ENCODE results near the gene CEP290.

DNA sequence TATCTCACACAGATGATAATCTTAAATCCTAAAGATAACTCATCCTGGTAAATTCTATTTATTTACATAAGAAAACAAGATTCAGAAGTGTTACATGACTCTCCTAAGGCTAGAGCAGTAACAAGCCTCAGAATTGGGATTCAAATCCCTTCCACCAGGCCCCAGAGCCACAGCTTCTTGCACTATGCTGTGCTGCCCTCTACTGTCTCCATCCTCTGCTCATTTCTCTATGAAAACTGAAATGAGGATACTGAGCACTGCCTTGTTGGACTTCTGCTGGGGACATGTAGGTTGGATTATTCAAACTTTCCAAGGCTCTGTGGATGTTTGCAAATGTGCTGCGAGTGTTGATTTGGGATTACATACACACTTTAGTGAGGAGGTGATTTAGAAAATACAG, 89.2 kb downstream of the CEP290 start:
- peak; percentile 54 to 80 for TF ChIP-seq CTCF (conservative IDR thresholded peaks at IDR 0.05; ENCODE audit: low read depth in 2 of 2)
- TF ChIP-seq EZH2 (IDR thresholded peaks at IDR 0.05; ENCODE audit: low read depth, unreplicated experiment): no peak
- TF ChIP-seq, protein P1, sequence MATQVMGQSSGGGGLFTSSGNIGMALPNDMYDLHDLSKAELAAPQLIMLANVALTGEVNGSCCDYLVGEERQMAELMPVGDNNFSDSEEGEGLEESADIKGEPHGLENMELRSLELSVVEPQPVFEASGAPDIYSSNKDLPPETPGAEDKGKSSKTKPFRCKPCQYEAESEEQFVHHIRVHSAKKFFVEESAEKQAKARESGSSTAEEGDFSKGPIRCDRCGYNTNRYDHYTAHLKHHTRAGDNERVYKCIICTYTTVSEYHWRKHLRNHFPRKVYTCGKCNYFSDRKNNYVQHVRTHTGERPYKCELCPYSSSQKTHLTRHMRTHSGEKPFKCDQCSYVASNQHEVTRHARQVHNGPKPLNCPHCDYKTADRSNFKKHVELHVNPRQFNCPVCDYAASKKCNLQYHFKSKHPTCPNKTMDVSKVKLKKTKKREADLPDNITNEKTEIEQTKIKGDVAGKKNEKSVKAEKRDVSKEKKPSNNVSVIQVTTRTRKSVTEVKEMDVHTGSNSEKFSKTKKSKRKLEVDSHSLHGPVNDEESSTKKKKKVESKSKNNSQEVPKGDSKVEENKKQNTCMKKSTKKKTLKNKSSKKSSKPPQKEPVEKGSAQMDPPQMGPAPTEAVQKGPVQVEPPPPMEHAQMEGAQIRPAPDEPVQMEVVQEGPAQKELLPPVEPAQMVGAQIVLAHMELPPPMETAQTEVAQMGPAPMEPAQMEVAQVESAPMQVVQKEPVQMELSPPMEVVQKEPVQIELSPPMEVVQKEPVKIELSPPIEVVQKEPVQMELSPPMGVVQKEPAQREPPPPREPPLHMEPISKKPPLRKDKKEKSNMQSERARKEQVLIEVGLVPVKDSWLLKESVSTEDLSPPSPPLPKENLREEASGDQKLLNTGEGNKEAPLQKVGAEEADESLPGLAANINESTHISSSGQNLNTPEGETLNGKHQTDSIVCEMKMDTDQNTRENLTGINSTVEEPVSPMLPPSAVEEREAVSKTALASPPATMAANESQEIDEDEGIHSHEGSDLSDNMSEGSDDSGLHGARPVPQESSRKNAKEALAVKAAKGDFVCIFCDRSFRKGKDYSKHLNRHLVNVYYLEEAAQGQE (IDR thresholded peaks at IDR 0.05; ENCODE audit: unreplicated experiment): no peak
- TF ChIP-seq EZH2phosphoT487 (IDR thresholded peaks at IDR 0.05; ENCODE audit: unreplicated experiment): no peak
- TF ChIP-seq CREB1 (CRISPR knock-in tag; IDR thresholded peaks at IDR 0.05; ENCODE audit: low read depth): no peak
- no peak for TF ChIP-seq POLR2AphosphoS5 (IDR thresholded peaks at IDR 0.05; ENCODE audit: low read depth)
- TF ChIP-seq ZNF114 (CRISPR knock-in tag; IDR thresholded peaks at IDR 0.05): no peak
- TF ChIP-seq JUNB (IDR thresholded peaks at IDR 0.05; ENCODE audit: unreplicated experiment): no peak
- TF ChIP-seq, protein P2, sequence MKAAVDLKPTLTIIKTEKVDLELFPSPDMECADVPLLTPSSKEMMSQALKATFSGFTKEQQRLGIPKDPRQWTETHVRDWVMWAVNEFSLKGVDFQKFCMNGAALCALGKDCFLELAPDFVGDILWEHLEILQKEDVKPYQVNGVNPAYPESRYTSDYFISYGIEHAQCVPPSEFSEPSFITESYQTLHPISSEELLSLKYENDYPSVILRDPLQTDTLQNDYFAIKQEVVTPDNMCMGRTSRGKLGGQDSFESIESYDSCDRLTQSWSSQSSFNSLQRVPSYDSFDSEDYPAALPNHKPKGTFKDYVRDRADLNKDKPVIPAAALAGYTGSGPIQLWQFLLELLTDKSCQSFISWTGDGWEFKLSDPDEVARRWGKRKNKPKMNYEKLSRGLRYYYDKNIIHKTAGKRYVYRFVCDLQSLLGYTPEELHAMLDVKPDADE (IDR thresholded peaks at IDR 0.05): no peak
- TF ChIP-seq NANOG (IDR thresholded peaks at IDR 0.05; ENCODE audit: borderline replicate concordance): no peak
- TF ChIP-seq ZNF331 (CRISPR knock-in tag; IDR thresholded peaks at IDR 0.05; ENCODE audit: low read depth): no peak

Measured in GM23338 (cell line).